ENCODE results near the gene OR51V1.

OR51V1 gene

DNA sequence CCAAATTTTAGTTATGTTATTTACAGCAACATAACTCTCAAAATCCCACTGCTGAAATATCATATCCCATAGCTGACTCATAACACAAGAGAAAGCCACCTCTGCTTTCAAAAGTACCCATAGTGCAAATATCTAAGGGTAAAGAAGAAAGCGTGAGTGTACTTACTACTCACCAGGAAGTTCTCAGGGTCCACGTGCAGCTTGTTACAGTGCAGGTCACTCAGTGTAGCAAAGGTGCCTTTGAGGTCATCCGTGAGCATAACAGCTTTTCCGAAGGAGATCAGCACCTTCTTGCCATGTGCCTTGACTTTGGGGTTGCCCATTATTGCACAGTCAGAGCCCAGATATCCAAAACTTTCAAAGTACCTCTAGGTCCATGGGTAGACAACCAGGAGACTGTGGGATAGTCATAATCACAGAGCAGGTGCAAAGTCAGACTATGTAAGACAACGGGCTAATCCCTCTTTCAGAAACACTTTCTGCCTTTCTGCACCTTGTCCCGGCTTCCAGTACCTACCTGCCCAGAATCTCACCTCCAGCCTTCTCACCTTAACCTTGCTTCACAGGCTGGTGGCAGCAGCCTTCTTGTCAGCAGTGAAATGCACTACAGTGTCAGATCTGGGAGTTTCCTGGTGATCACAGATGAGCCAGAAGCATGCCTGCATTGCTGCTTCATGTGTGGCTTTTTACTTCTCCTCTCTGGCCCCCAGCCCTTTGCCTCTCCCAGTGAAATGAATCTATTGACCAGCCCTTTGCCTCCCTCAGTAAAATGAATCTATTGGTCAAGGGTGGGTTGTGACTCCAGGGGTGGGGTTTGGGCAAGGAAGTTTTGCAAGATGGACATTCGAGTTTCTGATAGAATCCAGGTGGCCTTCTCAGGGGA is 42.7 kb upstream of the OR51V1 start:
- H3K4me3 ChIP-seq (ENCODE audit: low read depth, low read length) = no peak overlapping the region
- TF ChIP-seq, protein P1, sequence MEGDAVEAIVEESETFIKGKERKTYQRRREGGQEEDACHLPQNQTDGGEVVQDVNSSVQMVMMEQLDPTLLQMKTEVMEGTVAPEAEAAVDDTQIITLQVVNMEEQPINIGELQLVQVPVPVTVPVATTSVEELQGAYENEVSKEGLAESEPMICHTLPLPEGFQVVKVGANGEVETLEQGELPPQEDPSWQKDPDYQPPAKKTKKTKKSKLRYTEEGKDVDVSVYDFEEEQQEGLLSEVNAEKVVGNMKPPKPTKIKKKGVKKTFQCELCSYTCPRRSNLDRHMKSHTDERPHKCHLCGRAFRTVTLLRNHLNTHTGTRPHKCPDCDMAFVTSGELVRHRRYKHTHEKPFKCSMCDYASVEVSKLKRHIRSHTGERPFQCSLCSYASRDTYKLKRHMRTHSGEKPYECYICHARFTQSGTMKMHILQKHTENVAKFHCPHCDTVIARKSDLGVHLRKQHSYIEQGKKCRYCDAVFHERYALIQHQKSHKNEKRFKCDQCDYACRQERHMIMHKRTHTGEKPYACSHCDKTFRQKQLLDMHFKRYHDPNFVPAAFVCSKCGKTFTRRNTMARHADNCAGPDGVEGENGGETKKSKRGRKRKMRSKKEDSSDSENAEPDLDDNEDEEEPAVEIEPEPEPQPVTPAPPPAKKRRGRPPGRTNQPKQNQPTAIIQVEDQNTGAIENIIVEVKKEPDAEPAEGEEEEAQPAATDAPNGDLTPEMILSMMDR (IDR thresholded peaks at IDR 0.05; ENCODE audit: borderline replicate concordance, insufficient read depth, low read depth, low read length) = no peak

DNA sequence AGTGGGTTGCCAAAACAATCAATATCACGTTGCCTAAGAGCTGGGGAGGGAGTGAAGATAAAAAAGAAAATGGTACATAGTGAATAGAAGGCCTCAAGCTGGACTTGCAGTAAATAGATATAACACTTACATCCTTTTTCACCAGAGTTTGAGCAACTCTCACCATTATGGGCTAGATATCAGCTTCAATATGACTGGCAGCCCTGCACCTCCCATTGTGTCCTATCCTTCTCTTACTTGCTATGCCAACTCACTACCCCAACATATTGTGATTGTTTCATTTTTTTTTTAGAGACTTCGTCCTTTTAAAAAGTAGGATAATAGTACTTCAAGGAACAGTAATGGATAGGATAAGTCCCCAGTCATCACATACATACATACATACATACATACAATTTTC is 41.7 kb upstream of the OR51V1 start:
- TF ChIP-seq, protein P1 (IDR thresholded peaks at IDR 0.05; ENCODE audit: borderline replicate concordance, insufficient read depth, low read depth, low read length) = no peak
- H3K4me3 ChIP-seq (ENCODE audit: low read depth, low read length) = no peak overlapping the region

DNA sequence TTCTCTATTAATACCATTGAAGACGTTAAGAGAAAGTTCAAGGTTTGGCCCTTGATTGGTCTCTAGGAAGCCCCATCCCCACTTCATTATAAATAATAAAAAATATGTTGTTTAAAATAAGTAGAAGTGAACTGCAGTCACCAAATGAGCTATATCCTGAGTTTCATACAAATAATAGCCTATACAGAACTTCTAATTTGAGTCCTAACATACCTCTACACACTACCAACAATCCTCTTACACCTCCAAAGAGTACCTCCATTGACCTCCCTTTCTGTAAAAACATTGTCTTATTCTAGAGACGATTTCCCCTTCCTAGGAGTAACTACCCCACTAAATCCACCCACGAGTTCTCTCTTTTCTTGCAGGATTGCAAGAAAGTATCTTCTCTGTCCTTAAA is 41.0 kb upstream of the OR51V1 start:
- TF ChIP-seq, protein P1 (IDR thresholded peaks at IDR 0.05; ENCODE audit: borderline replicate concordance, insufficient read depth, low read depth, low read length) = no peak
- H3K4me3 ChIP-seq (ENCODE audit: low read depth, low read length) = no peak overlapping the region

DNA sequence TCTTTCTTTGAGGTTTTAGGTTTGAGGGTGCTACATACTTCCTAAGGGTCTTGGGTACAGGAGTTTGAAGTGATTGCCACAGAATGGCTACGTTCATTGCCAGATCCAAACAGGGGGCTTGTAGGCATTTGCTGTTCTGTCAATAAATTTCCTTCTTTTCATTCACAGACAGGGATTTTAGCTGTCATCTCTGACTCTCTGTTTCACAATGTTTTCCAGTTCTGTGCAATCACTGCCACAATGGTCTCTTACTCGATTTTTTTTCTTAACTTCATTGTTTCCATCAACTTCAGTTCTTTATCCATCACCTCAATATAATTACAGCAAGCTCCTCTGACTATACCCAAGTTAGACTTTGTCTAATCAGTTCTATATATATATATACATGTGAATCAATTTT is 40.0 kb upstream of the OR51V1 start:
- TF ChIP-seq, protein P1 (IDR thresholded peaks at IDR 0.05; ENCODE audit: borderline replicate concordance, insufficient read depth, low read depth, low read length) = no peak
- H3K4me3 ChIP-seq (ENCODE audit: low read depth, low read length) = no peak overlapping the region

DNA sequence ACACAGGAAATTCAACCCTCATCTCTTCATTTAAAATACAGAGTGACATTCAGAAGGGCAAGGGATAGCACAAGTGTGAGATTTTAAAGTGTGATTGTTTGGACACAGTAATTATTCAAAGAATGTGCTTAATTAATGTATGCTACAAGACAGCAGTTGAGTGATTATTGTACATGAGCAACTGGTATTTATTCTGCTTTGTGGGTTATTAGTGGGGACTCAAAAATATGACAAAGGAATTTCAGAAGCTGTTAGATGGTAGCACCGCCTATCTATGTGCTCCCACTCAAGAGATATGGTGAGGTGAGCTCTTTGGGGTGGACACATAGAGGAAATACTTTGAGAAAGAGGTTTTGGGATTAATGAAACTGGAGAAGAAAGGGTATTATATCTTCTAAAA is 39.6 kb upstream of the OR51V1 start:
- TF ChIP-seq, protein P1 (IDR thresholded peaks at IDR 0.05; ENCODE audit: borderline replicate concordance, insufficient read depth, low read depth, low read length) = no peak

DNA sequence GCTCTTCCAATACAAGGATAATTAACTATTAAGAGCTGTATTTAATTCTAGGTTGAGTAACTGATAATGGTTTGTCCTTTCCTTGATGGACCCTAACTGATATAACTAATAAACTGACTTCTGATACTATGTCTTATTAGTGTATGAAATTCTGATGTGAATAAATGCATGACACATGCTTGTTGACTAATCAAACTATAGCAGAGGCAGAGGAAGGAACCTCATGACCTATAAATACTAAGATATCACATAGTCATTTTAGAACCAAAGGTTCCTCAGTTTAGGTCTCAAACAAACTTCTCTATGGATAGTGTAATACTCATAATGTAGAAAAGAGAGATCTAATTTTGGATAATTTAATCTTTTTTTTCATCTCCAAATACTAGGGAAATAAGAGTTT is 38.6 kb upstream of the OR51V1 start:
- no peak overlapping the region for H3K4me3 ChIP-seq (ENCODE audit: low read depth, low read length)
- TF ChIP-seq, protein P1 (IDR thresholded peaks at IDR 0.05; ENCODE audit: borderline replicate concordance, insufficient read depth, low read depth, low read length) = no peak

More for the DNA sequence above, 39.6 kb upstream of the OR51V1 start:
- no peak overlapping the region for H3K4me3 ChIP-seq (ENCODE audit: low read depth, low read length)

DNA sequence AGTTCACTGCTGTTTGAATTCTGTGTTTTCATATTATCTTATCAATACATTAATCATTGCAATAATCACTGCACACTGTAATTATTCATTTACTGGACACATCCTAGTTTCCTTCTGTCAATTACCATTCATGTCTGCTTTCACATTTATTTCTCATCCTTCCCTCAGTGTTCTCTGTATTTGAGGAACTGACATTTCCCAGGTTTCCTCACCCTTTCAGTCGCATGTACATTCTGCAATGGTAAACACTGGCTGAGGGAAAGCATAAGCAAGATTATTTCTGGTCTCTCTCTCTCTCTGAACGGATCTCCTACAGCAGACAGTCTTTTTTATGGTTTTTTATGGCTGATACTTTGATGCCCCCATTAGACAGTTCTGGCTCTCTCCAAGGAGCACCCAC is 38.0 kb upstream of the OR51V1 start:
- H3K4me3 ChIP-seq (ENCODE audit: low read depth, low read length) = no peak overlapping the region
- TF ChIP-seq, protein P1 (IDR thresholded peaks at IDR 0.05; ENCODE audit: borderline replicate concordance, insufficient read depth, low read depth, low read length) = no peak
